NCI-H1417 (cell line): ENCODE measurements around the gene PKP3.
"Not testable (repeated sequence)": the region's sequence is repeated elsewhere in the genome, so short reads cannot be mapped to it uniquely, and the experiment has no call there.

Experiments
- DNase-seq, 3 experiments: peaks; one replicate each; lab custom pipeline; 2025; lab: John Stamatoyannopoulos, UW

The PKP3 gene

DNA sequence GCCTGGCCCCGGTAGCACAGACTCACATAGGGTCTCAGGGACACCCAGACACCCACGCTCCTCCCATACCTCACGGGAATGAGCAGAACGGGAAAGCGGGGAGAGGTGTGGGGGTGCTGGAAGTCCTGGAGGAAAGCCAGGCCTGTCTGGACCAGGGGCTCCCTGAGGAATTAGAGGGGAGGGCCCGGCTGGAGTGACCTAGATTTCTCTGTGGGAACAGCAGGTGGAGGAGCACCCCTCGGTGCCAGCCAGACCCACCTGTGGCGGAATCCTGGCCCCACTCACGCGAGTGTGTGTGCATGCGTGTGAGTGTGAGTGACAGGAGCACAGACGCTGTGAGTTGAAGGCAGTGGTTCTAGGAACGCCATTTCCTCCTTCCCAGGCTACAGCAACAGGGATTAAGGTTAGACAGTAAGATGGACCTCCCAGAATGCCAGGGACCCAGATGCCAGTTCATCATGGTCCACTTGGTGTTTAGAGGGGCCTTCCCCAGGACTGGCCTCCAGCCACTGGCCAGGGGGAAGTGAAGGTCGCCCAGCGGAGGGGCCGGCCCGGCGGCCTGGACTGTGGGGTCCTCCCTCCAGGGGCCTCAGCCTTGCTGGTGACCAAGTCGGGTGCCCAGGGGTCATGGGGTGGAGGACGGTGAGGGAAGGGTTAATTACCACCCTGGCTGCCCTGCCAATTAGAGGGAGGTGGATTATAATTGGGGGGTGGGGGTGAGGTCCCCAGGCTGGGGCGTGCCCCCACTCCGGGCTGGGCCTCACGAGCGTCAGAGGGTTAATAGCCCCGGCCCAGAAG, 1.0 kb downstream of the PKP3 start:
- no peak for DNase-seq

DNA sequence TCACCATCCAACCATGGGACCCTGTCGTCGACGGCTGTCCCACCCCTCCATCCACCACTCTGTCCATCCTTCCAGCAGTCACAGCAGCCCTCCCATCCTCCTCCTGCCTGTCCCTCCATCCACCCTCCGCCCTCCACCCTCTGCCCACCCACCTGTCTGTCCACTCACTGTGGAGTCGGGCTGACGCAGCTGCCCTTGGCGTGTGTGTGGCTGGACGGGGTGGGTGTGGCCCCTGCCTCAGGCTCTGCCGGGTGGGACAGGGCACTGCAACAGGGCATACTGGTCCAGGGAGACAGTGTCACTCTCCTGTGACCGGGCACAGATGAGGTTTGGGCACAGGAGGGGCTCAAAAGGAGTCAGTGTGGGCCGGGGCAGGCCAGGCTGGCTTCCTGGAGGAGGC, 1.9 kb downstream of the PKP3 start:
- no peak for DNase-seq

DNA sequence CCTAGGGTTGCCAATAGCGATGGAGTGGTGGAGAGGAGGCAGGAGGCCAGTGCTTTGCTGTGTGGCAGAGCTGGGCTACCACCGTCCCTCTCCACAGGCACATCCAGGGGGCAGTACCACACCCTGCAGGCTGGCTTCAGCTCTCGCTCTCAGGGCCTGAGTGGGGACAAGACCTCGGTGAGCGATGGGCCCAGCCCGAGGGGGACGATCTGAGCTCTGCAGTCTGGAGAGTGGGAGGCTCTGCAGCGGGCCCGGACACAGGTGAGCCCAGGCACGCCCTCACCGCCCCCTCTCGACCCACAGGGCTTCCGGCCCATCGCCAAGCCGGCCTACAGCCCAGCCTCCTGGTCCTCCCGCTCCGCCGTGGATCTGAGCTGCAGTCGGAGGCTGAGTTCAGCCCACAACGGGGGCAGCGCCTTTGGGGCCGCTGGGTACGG, 2.5 kb downstream of the PKP3 start:
- no peak for DNase-seq

DNA sequence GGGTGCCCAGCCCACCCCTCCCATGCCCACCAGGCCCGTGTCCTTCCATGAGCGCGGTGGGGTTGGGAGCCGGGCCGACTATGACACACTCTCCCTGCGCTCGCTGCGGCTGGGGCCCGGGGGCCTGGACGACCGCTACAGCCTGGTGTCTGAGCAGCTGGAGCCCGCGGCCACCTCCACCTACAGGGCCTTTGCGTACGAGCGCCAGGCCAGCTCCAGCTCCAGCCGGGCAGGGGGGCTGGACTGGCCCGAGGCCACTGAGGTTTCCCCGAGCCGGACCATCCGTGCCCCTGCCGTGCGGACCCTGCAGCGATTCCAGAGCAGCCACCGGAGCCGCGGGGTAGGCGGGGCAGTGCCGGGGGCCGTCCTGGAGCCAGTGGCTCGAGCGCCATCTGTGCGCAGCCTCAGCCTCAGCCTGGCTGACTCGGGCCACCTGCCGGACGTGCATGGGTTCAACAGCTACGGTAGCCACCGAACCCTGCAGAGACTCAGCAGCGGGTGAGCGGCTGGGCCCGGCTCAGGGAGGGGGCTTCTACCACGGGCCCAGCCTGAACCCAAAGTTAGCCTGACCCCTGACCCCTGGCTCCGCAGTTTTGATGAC, 3.0 kb downstream of the PKP3 start:
- no peak for DNase-seq

DNA sequence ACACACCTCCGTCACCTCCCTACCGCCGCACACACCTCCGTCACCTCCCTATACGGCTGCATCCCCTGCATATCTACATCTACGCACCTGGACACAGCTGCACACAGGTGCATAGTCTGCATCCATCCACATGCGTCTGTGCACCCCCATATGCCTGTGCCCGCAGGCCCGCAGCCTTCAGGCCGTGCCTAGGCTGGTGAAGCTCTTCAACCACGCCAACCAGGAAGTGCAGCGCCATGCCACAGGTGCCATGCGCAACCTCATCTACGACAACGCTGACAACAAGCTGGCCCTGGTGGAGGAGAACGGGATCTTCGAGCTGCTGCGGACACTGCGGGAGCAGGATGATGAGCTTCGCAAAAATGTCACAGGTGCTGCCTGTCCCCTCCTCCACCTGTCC, 4.8 kb downstream of the PKP3 start:
- no peak for DNase-seq

DNA sequence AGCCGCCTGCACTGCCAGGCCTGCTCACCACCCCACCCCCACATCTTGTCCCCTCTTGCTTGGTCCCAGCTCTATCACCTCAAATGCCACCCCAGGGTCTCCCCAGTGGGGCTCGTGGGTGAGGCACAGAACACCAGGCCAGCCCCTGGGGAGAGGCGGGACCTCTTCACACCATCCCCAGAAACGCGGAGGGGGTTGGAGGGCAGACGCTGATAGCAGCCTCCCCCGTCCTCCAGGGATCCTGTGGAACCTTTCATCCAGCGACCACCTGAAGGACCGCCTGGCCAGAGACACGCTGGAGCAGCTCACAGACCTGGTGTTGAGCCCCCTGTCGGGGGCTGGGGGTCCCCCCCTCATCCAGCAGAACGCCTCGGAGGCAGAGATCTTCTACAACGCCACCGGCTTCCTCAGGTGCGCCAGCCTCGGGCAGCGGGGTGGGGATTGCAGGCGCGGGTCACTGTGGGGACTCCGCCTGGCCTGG, 5.8 kb downstream of the PKP3 start:
- no peak for DNase-seq

DNA sequence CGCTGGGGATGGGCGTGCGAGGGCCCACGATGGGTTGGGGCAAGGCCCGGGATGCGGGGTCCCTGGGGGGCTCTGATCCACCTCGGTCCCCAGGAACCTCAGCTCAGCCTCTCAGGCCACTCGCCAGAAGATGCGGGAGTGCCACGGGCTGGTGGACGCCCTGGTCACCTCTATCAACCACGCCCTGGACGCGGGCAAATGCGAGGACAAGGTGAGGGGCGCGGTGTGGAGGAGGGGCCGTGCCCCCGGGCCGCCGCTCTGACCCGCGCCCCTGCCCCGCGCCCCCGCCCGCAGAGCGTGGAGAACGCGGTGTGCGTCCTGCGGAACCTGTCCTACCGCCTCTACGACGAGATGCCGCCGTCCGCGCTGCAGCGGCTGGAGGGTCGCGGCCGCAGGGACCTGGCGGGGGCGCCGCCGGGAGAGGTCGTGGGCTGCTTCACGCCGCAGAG, 6.3 kb downstream of the PKP3 start:
- DNase-seq = no peak

DNA sequence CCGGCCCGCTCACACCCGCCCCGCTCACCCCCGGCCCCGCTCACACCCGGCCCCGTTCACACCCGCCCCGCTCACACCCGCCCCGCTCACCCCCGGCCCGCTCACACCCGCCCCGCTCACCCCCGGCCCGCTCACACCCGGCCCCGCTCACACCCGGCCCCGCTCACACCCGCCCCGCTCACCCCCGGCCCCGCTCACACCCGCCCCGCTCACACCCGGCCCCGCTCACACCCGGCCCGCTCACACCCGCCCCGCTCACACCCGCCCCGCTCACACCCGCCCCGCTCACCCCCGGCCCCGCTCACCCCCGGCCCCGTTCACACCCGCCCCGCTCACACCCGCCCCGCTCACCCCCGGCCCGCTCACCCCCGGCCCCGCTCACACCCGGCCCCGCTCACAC, 7.2 kb downstream of the PKP3 start:
- not testable (repeated sequence) for DNase-seq

DNA sequence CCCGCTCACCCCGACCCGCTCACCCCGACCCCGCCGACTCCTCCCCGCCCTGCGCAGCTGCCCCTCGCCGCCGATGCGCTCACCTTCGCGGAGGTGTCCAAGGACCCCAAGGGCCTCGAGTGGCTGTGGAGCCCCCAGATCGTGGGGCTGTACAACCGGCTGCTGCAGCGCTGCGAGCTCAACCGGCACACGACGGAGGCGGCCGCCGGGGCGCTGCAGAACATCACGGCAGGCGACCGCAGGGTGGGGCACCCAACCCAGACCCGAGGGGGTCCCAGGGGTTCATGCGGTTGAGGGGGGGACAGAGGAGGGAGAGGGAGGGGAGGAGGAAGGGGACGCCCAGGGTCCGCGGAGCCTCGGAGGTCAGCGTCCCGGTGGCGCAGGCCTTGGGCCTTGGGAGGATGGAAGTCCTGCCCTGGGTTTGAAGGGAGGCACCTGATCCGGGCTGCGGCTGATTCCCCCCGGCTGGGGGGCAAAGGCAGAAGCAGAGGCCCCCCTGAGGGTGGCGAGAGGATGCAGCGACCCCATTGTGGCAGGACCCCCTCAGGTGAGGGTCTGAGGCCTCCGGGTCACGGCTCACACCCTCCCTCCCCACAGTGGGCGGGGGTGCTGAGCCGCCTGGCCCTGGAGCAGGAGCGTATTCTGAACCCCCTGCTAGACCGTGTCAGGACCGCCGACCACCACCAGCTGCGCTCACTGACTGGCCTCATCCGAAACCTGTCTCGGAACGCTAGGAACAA, 9.2 kb downstream of the PKP3 start:
- DNase-seq = no peak

DNA sequence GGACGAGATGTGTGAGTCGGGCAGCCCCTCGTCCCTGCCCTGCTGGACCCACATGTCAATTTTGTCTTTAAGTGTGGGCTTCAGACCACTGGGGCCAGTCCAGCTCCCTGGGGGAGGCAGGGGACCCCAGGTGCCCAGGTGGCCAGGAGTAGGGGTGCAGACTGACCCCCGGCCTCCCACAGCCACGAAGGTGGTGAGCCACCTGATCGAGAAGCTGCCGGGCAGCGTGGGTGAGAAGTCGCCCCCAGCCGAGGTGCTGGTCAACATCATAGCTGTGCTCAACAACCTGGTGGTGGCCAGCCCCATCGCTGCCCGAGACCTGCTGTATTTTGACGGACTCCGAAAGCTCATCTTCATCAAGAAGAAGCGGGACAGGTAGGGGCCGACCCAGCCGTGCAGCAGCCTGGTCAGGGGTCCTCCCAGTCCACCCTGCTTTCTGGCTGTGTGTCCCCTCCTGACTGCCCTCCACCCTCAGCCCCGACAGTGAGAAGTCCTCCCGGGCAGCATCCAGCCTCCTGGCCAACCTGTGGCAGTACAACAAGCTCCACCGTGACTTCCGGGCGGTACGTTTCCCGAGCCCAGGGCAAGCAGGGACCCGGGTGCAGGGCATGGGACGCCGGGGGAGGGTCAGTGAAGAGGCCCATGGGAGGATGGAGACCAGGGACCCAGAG, 9.9 kb downstream of the PKP3 start:
- DNase-seq = no peak

DNA sequence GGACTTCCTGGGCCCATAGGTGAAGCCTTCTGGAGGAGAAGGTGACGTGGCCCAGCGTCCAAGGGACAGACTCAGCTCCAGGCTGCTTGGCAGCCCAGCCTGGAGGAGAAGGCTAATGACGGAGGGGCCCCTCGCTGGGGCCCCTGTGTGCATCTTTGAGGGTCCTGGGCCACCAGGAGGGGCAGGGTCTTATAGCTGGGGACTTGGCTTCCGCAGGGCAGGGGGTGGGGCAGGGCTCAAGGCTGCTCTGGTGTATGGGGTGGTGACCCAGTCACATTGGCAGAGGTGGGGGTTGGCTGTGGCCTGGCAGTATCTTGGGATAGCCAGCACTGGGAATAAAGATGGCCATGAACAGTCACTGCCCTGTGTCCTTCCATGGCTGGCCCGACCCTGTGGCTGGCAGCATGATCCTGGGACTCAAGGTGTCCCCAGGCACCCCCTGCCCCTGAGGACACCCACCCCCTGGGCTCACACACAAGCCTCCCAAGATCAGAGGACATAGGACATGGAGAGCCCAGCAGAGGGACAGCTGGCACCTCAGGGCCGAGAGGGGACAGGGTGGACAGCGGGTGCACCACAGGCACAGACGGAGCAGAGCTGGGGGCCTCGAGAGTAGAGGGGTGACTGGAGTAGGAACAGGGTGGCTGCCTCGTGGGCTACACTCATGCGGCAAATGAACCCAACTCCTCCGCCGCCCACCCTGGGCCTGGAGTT, 10.7 kb downstream of the PKP3 start:
- no peak for DNase-seq

DNA sequence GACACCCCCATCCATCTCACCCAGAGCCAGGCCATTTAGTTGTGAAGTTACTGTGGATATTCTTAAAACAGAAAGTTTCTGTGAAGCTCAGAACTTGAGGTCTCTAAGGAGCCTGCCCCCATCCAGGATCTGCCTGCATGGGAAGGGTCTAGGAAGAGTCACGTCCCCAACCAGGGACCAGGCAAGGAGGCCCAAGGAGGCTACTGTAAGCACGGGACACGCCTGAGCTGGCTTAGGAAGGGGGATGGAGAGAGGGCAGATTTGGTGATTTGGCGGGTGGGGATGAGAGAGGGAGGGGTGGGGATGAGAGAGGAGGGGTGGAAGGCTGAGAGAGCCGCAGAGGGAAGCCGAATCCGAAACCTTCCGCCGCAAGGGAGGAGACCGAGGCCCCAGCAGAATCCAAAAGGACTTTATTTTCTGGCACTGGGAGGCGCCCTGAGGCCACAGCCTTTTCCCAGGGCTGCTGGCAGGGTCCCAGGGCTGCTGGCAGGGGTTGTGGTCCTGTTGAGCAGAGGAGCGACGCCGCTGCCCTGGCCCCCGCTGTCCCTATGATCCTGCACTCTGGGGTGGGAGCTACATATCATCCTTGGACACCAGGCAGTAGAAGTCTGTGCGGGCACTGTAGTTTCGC, 11.4 kb downstream of the PKP3 start:
- DNase-seq = no peak

DNA sequence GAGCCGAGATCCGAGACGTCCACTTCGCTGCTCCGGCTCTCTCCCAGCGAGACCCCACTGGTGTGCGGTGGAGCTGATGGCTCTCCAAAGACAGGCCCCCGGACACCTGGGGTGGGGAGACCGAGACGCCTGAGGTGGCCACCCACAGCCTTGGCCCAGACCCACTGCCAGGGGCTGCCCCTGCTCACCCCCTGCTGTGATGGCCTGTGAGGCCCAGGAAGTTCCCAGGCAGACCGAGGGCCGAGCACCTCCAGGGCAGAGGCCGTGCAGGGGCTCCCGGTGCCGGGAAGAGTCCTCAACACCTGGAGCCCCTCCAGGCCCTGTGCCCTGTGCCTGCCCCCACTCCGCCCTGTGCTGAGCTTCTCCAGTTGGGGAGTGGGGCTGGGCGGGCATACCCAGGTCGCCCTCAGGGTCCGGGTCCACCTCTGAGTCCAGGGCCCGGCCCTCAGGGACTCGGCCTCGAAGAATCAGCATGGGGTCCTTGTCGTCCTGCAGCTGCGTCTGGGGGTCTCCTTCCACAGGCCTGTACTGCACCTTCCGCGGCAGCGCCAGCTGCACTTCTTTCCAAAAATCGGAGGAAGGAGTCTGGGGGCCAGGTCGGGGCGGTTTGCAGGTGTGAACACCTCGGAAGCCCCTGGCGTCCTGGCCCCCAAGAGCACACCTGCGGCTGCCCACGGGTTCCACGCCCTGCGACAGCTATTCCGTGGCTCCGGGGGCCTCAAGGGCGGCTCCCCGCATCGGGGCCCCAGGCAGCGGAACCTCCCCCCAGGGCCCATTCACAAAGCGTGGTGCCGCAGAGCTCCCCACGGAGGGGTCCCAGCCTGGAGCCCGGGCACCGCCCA, 12.2 kb downstream of the PKP3 start:
- no peak for DNase-seq

DNA sequence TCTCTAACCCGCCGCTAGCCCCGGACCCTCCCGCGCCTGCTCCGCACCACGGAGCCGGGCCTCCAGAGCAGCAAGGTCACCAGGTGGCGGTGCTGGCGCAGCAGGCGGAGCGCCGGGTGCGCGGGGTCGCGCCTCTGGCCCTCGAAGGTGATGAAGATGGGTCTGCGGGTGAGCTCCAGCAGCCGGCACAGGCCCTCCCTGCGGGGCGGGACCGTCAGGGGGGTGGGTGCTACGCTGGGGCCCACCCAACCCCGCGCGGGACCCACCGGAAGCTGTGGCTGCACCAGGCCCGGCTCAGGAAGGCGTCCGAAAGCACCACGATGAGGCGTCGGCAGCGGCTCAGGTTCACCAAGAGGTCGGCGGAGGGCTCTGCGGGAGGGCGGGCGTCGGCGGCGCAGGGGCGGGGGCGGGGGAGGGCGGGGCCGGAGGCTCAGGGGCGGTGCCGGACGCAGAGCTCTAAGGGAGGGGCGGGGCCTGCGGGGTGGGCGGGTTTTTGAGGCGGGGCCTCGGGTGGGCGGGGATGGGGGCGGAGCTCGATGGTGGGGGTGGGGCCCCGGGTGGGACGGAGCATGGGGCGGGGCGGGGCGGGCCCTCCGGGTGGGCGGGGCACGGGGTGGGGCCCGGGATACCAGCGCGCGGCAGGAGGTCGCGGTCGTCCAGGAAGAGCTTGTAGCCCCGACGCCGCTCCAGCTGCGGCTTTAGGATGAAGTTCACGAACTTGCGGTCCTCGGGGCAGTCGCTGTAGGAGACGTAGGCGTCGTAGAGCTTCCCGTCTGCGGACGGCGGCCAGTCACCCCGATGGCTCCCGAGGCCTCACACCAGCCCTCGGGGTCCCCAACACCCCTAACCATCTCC, 13.0 kb downstream of the PKP3 start:
- DNase-seq = peak in 1 of 3 experiments; percentile 84

DNA sequence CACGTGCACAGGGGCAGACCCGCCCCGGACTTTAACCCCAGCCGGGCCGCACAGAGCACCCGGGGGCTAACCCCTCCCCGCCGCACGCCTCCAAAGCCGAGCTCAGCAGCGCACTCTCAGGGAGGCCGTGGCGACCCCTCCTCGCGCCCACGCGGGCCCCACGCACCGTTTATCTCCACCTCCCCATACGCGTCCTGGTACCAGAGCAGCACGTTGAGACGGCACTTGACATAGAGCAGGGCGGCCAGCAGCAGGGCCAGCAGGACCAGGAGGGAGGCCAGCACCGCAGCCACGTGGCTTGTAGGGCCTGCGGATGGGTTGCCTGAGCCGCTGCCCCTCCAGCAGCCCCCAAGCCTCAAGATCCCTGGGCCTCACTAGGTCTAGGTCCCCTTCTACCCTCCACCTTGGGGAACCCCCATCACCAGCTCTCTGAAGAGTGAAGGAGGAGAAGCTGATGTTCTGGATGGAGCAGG, 13.7 kb downstream of the PKP3 start:
- no peak for DNase-seq

DNA sequence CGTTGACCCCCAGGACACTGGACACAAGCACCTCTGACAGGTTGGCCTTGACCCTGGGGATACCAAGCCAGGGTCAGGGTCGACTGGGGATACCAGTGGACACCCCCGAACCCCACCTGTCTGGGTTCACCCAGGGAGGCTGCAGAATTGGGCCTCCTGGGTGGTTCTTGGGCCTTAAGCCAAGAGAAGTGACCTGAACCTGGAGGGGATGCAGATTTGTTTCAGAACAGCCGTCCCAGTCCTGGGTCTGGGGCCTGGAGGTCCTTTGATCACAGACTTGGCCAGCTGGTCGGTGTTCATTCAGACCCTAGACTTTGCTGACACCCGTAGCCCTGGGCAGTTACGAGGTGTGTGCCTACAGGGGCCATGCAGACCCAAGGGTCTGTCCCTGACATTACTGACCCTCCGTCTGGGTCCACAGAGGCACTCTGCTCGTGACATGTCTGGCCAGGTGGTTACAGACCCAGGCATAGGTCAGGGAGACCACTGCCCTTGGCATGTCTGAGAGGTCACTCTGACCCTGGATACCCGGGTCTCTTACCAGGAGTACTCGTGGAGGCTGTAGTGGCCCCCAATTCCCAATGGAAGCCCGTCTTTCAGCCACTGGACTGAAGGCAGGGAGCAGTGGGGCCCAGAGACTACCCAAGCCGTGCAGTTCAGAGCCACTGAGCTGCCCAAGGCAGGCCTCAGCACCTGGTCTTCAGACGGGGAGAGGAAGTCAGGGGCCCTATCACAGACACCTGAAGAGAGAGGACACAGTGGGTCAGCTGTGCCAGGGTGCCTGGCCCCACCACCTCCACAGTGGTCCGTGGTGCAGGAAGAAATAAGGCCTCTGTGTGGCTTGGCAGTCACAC, 14.4 kb downstream of the PKP3 start:
- DNase-seq = no peak

DNA sequence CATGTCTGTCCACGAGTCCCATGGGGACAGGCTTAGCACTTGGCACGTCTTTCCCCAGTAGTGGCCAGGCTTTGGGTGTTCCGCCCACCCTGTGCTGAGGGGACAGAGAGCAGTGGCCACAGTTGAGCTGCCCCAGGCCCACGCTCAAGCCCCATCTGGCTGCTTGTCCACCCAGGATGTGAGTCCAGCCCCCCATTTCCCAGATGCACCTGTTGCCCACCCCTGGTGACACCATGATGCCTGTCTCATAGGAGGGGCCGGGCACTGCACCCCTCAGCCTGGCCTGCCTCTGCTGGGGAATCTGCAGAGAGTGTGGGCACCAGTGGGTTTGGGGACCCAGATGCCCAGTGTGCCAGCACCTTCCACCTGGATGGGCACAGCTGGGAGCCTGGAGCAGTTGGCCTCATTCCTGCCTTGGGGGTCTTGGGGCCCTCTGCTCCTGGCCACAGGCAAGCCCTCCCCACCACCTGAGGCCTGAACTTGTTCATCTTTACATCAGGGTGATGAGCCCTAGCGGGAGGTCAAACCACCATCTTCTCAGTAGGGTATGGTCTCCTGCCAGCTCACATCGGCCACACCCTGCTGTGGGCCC, 15.1 kb downstream of the PKP3 start:
- DNase-seq = no peak
